GM12864 (cell line): ENCODE measurements around the gene MYL9.

Experiments
- DNase-seq: peaks from one replicate; pipeline ENCODE4 v3.0.0-alpha.2; 2011; ENCODE audit warnings: low read depth
- H3K4me3 ChIP-seq: 2 replicates; pipeline ENCODE4 v1.5.1; 2011; ENCODE audit warnings: mild to moderate bottlenecking, low read depth, low read length, control low read depth
- CTCF ChIP-seq: IDR thresholded peaks from 2 replicates; pipeline ENCODE4 v1.5.1; 2011; ENCODE audit warnings: low read depth, mild to moderate bottlenecking, moderate library complexity, low read length, control low read depth, inconsistent platforms; ENCODE audit errors: missing control alignments

Gene MYL9

GRCh38 chr20:36569847-36570429, 28.6 kb downstream of the MYL9 start:
- no peak overlapping the region for H3K4me3 ChIP-seq
- TF ChIP-seq CTCF = no peak
- DNase-seq = no peak

- no peak for DNase-seq
- peak overlapping the region; percentile 52; the same call in 1 of the 2 replicates for H3K4me3 ChIP-seq
- TF ChIP-seq CTCF = no peak
These were observed 30.5 kb downstream of the MYL9 start for GRCh38 chr20:36571564-36572504.

- peak overlapping the region; percentile 52 for H3K4me3 ChIP-seq
- no peak for TF ChIP-seq CTCF
- DNase-seq = no peak
These were observed 31.4 kb downstream of the MYL9 start for GRCh38 chr20:36572701-36573102.

- no peak for DNase-seq
These were observed 31.9 kb downstream of the MYL9 start, which contains the start of gene TGIF2 for GRCh38 chr20:36573103-36573797. TGIF2 (plus strand) TSS chr20:36573597; CDS start chr20:36578775, 5,178 bp downstream.

GRCh38 chr20:36573798-36574365, 32.6 kb downstream of the MYL9 start:
- no peak for DNase-seq
- no peak for TF ChIP-seq CTCF
- peak overlapping the region; percentile 92 for H3K4me3 ChIP-seq

More at GRCh38 chr20:36573103-36573797, 31.9 kb downstream of the MYL9 start, which contains the start of gene TGIF2:
- TF ChIP-seq CTCF = no peak
- H3K4me3 ChIP-seq = peak within 1 kb of the TSS; percentile 92

GRCh38 chr20:36574366-36575135, 33.2 kb downstream of the MYL9 start:
- TF ChIP-seq CTCF = no peak
- H3K4me3 ChIP-seq = peak overlapping the region; percentile 92
- no peak for DNase-seq
